ENCODE results near the gene PAK4. TPM values are rescaled to one million over a fixed set of nuclear protein-coding genes. Genes with fewer than 3 reads are reported as not detected.

Gene PAK4
- total RNA-seq, 1 experiment from 2014 or later = 55.2 TPM

- ChIA-PET POLR2A (ENCODE audit: low non-redundant PET) (no interaction called here), CTCF (no interaction called here)
- BruUV-seq (replicated peaks) = no TSS peak
- H3K9me3 ChIP-seq (ENCODE audit: low read depth, low read length, poor library complexity, severe bottlenecking) = no peaks in the 10 kb centered on the region
- no peaks in the 10 kb centered on the region for H3K4me1 ChIP-seq (ENCODE audit: insufficient read depth, low read length, poor library complexity, severe bottlenecking)
- H3K4me3 ChIP-seq (ENCODE audit: low read depth, low read length, poor library complexity, severe bottlenecking) = no peak overlapping the region
- DNase-seq (ENCODE audit: low spot score) = no peak
- intact Hi-C loops (cut with micrococcal nuclease; ENCODE audit: unreplicated experiment) = no loop called here
- H3K27me3 ChIP-seq (replicated peaks; ENCODE audit: insufficient read depth, low read depth, low read length, poor library complexity) = peaks cover 16% of the 10 kb centered on the region
- no peaks in the 10 kb centered on the region for H3K36me3 ChIP-seq (ENCODE audit: insufficient read depth, low read length, poor library complexity, severe bottlenecking)
- H3K27ac ChIP-seq (ENCODE audit: low read depth, low read length, poor library complexity, severe bottlenecking) = no peak overlapping the region
- TF ChIP-seq CTCF (conservative IDR thresholded peaks at IDR 0.05; ENCODE audit: low read depth, low read length) = no peak
- no peak for TF ChIP-seq EZH2 (IDR thresholded peaks at IDR 0.05; ENCODE audit: borderline replicate concordance, low read depth, low read length, poor library complexity, severe bottlenecking)
Measured at GRCh38 chr19:39208175-39208795, 82.7 kb downstream of the PAK4 start.

- DNase-seq (ENCODE audit: low spot score) = no peak
- CTCF ChIA-PET = no interaction called here
- intact Hi-C loops (cut with micrococcal nuclease; ENCODE audit: unreplicated experiment) = no loop called here
Measured at GRCh38 chr19:39209196-39209595, 83.6 kb downstream of the PAK4 start.

GRCh38 chr19:39211731-39212374, 86.3 kb downstream of the PAK4 start:
- no peaks in the 10 kb centered on the region for H3K36me3 ChIP-seq (ENCODE audit: insufficient read depth, low read length, poor library complexity, severe bottlenecking)
- no peak for TF ChIP-seq CTCF (conservative IDR thresholded peaks at IDR 0.05; ENCODE audit: low read depth, low read length)
- TF ChIP-seq EZH2 (IDR thresholded peaks at IDR 0.05; ENCODE audit: borderline replicate concordance, low read depth, low read length, poor library complexity, severe bottlenecking) = no peak
- BruUV-seq (replicated peaks) = no TSS peak
- ChIA-PET CTCF (interaction anchor here (1.8 kb wide), 1 partner anchor 116 kb away, joined by 5 read pairs; no protein-coding TSS in a partner anchor), POLR2A (ENCODE audit: low non-redundant PET) (no interaction called here)
- H3K9me3 ChIP-seq (ENCODE audit: low read depth, low read length, poor library complexity, severe bottlenecking) = no peaks in the 10 kb centered on the region
- no peaks in the 10 kb centered on the region for H3K27me3 ChIP-seq (replicated peaks; ENCODE audit: insufficient read depth, low read depth, low read length, poor library complexity)
- H3K4me3 ChIP-seq (ENCODE audit: low read depth, low read length, poor library complexity, severe bottlenecking) = no peak overlapping the region
- no peaks in the 10 kb centered on the region for H3K4me1 ChIP-seq (ENCODE audit: insufficient read depth, low read length, poor library complexity, severe bottlenecking)
- intact Hi-C loops (cut with micrococcal nuclease; ENCODE audit: unreplicated experiment) = loop anchor here (1.0 kb wide), 1 partner anchor 116 kb away; no protein-coding TSS in a partner anchor
- H3K27ac ChIP-seq (ENCODE audit: low read depth, low read length, poor library complexity, severe bottlenecking) = no peak overlapping the region
- DNase-seq (ENCODE audit: low spot score) = no peak

More at GRCh38 chr19:39209196-39209595, 83.6 kb downstream of the PAK4 start:
- Histone ChIP-seq H3K36me3 (ENCODE audit: insufficient read depth, low read length, poor library complexity, severe bottlenecking) (no peaks in the 10 kb centered on the region), H3K4me1 (ENCODE audit: insufficient read depth, low read length, poor library complexity, severe bottlenecking) (no peaks in the 10 kb centered on the region), H3K4me3 (ENCODE audit: low read depth, low read length, poor library complexity, severe bottlenecking) (no peak overlapping the region), H3K27ac (ENCODE audit: low read depth, low read length, poor library complexity, severe bottlenecking) (no peak overlapping the region), H3K27me3 (replicated peaks; ENCODE audit: insufficient read depth, low read depth, low read length, poor library complexity) (peaks cover 7% of the 10 kb centered on the region), H3K9me3 (ENCODE audit: low read depth, low read length, poor library complexity, severe bottlenecking) (no peaks in the 10 kb centered on the region)
- BruUV-seq (replicated peaks) = no TSS peak
- POLR2A ChIA-PET (ENCODE audit: low non-redundant PET) = no interaction called here
- TF ChIP-seq EZH2 (IDR thresholded peaks at IDR 0.05; ENCODE audit: borderline replicate concordance, low read depth, low read length, poor library complexity, severe bottlenecking) (no peak), CTCF (conservative IDR thresholded peaks at IDR 0.05; ENCODE audit: low read depth, low read length) (no peak)

Data from A673 (cell line).